ENCODE measurements around the gene TM4SF1.

- no peak for TF ChIP-seq CTCF (conservative IDR thresholded peaks at IDR 0.05; ENCODE audit: low read depth in 2 of 2)
- TF ChIP-seq POLR2AphosphoS5 (IDR thresholded peaks at IDR 0.05; ENCODE audit: low read depth): no peak
- TF ChIP-seq STAT1 (IDR thresholded peaks at IDR 0.05; ENCODE audit: unreplicated experiment): no peak
- TF ChIP-seq REST (IDR thresholded peaks at IDR 0.05; ENCODE audit: unreplicated experiment): no peak
- TF ChIP-seq CREB1 (CRISPR knock-in tag; IDR thresholded peaks at IDR 0.05; ENCODE audit: low read depth): no peak
- TF ChIP-seq EZH2 (IDR thresholded peaks at IDR 0.05; ENCODE audit: low read depth, unreplicated experiment): no peak
- no peak for TF ChIP-seq ZNF114 (CRISPR knock-in tag; IDR thresholded peaks at IDR 0.05)
- no peak for TF ChIP-seq JUNB (IDR thresholded peaks at IDR 0.05; ENCODE audit: unreplicated experiment)
Measured at GRCh38 chr3:149339931-149340309, 37.5 kb downstream of the TM4SF1 start.
